IMR-90 (cell line): ENCODE results near the gene VPS26A. TPM values are rescaled to one million over a fixed set of nuclear protein-coding genes. Genes with fewer than 3 reads are reported as not detected.

Experiments used
- ATAC-seq: fragments of 200-7000 bp; cut with Tn5 transposase; 2 replicates; pipeline ENCODE4 v1.9.1; 2020; ENCODE audit warnings: low read depth, mild to moderate bottlenecking, moderate library complexity
- BruUV-seq: library from RNA; stranded (reverse); fragments of 400-500 nt; replicated peaks from 2 replicates; lab custom pipeline; 2021; lab: Mats Ljungman, UMichigan
- CTCF ChIA-PET: fragments of 300-600 bp; formaldehyde crosslinking; extraction: SDS; loops from one replicate; lab custom pipeline; 2021; ENCODE audit warnings: antibody characterized with exemption; lab: Yijun Ruan, JAX
- POLR2A ChIA-PET: fragments of 300-600 bp; sonication (Branson Sonifier 250); formaldehyde crosslinking; loops from one replicate; lab custom pipeline; 2022; ENCODE audit warnings: antibody characterized with exemption; ENCODE audit not compliant: unreplicated experiment; lab: Charles Lee
- DNase-seq: peaks from one replicate; pipeline ENCODE4 v3.0.0; 2013
- H2AFZ ChIP-seq: replicated peaks from 2 replicates; pipeline ENCODE3; 2013; ENCODE audit warnings: low read length, mild to moderate bottlenecking; ENCODE audit not compliant: poor library complexity
- H2AK5ac ChIP-seq: 2 replicates; pipeline ENCODE4 v1.6.1; 2013; ENCODE audit warnings: low read depth, low read length, inconsistent platforms
- H2AK9ac ChIP-seq: replicated peaks from 2 replicates; pipeline ENCODE3; 2013; ENCODE audit warnings: mild to moderate bottlenecking, low read depth, low read length, moderate library complexity; ENCODE audit not compliant: poor library complexity
- H2BK120ac ChIP-seq: 2 replicates; pipeline ENCODE4 v1.6.1; 2013; ENCODE audit warnings: low read depth, low read length, inconsistent platforms
- H2BK15ac ChIP-seq: 3 replicates; pipeline ENCODE4 v1.6.1; 2013; ENCODE audit warnings: low read depth, low read length, inconsistent platforms
- H2BK20ac ChIP-seq: 2 replicates; pipeline ENCODE4 v1.6.1; 2013; ENCODE audit warnings: low read depth, mild to moderate bottlenecking, inconsistent platforms, low read length, moderate library complexity
- H2BK5ac ChIP-seq: 2 replicates; pipeline ENCODE4 v1.6.1; 2013; ENCODE audit warnings: mild to moderate bottlenecking, low read depth, low read length, inconsistent platforms; ENCODE audit not compliant: poor library complexity, severe bottlenecking
- H3K14ac ChIP-seq: replicated peaks from 2 replicates; pipeline ENCODE4 v1.6.1; 2013; ENCODE audit warnings: low read depth, low read length, inconsistent platforms
- H3K18ac ChIP-seq: 2 replicates; pipeline ENCODE4 v1.6.1; 2013; ENCODE audit warnings: low read depth, low read length, control low read depth
- H3K23ac ChIP-seq: 2 replicates; pipeline ENCODE4 v1.6.1; 2013; ENCODE audit warnings: low read depth, low read length, inconsistent platforms
- H3K27ac ChIP-seq: 2 replicates; pipeline ENCODE4 v1.5.1; 2013; ENCODE audit warnings: mild to moderate bottlenecking, control low read depth, low read length; ENCODE audit not compliant: insufficient read depth
- H3K27me3 ChIP-seq: 2 replicates; pipeline ENCODE4 v1.6.1; 2013; ENCODE audit warnings: low read length; ENCODE audit not compliant: control insufficient read depth, insufficient read depth
- H3K36me3 ChIP-seq: 2 replicates; pipeline ENCODE4 v1.6.1; 2013; ENCODE audit warnings: low read length, mixed read lengths; ENCODE audit not compliant: control insufficient read depth, insufficient read depth
- H3K4ac ChIP-seq: 2 replicates; pipeline ENCODE4 v1.6.1; 2013; ENCODE audit warnings: low read depth, low read length, inconsistent platforms
- H3K4me1 ChIP-seq: 2 replicates; pipeline ENCODE4 v1.6.1; 2013; ENCODE audit warnings: low read length, mixed read lengths; ENCODE audit not compliant: control insufficient read depth, insufficient read depth
- H3K4me2 ChIP-seq: 2 replicates; pipeline ENCODE4 v1.6.1; 2013; ENCODE audit warnings: low read depth, mild to moderate bottlenecking, control low read depth, low read length, moderate library complexity
- H3K4me3 ChIP-seq: 2 replicates; pipeline ENCODE4 v1.5.1; 2013; ENCODE audit warnings: low read depth, mild to moderate bottlenecking, control low read depth, low read length, moderate library complexity; ENCODE audit not compliant: insufficient read depth
- H3K56ac ChIP-seq: 2 replicates; pipeline ENCODE4 v1.6.1; 2013; ENCODE audit warnings: low read length, inconsistent platforms; ENCODE audit not compliant: insufficient read depth; ENCODE audit errors: extremely low read depth
- H3K79me1 ChIP-seq, 2 experiments: 2 replicates each; pipeline ENCODE4 v1.6.1; 2013; ENCODE audit warnings: low read length in 2 of 2, inconsistent platforms in 1 of 2, low read depth in 1 of 2
- H3K9ac ChIP-seq: 2 replicates; pipeline ENCODE4 v1.6.1; 2013; ENCODE audit warnings: low read depth, low read length, control low read depth
- H3K9me1 ChIP-seq: 2 replicates; pipeline ENCODE4 v1.6.1; 2013; ENCODE audit warnings: low read length, inconsistent platforms; ENCODE audit not compliant: insufficient read depth
- H3K9me3 ChIP-seq: 2 replicates; pipeline ENCODE4 v1.6.1; 2013; ENCODE audit warnings: low read length; ENCODE audit not compliant: control insufficient read depth, insufficient read depth
- H4K20me1 ChIP-seq: 2 replicates; pipeline ENCODE4 v1.6.1; 2013; ENCODE audit warnings: low read length, inconsistent platforms; ENCODE audit not compliant: insufficient read depth
- H4K5ac ChIP-seq: 2 replicates; pipeline ENCODE4 v1.6.1; 2013; ENCODE audit warnings: mild to moderate bottlenecking, low read depth, low read length, control low read depth
- H4K8ac ChIP-seq, 2 experiments: 2 replicates each; pipeline ENCODE4 v1.6.1; 2013; ENCODE audit warnings: low read depth in 2 of 2, low read length in 2 of 2, control low read depth in 1 of 2, inconsistent platforms in 1 of 2
- H4K91ac ChIP-seq: 2 replicates; pipeline ENCODE4 v1.6.1; 2013; ENCODE audit warnings: low read depth, low read length, inconsistent platforms; ENCODE audit not compliant: insufficient read depth
- MXI1 ChIP-seq: IDR thresholded peaks from 2 replicates; pipeline ENCODE4 v1.6.1; 2012; ENCODE audit warnings: low read depth, mild to moderate bottlenecking, low read length, moderate library complexity, borderline replicate concordance
- RFX5 ChIP-seq: IDR thresholded peaks from 2 replicates; pipeline ENCODE4 v1.8.0; 2012; ENCODE audit warnings: low read depth, mild to moderate bottlenecking, low read length, moderate library complexity
- SMC3 ChIP-seq: fragments of 150-350 bp; IDR thresholded peaks from 2 replicates; pipeline ENCODE4 v1.6.1; 2016; ENCODE audit warnings: low read depth, mild to moderate bottlenecking, antibody characterized with exemption, low read length, moderate library complexity
- WGBS, 2 experiments: methylation state at CpG; one replicate each; pipeline versions ENCODE4 v1.1.5 to v1.1.7; 2013; ENCODE audit warnings: missing lambda C conversion rate in 2 of 2; ENCODE audit not compliant: insufficient read length in 1 of 2; ENCODE audit errors: extremely low coverage in 2 of 2; 5-methylcytosine and 5-hydroxymethylcytosine counted together
- dilution Hi-C: fragments of 300-500 bp; cut with HindIII; formaldehyde crosslinking; loops from one replicate; pipeline ENCODE4 v1.14.3; 2018; ENCODE audit warnings: low sequenced_read_pairs; ENCODE audit not compliant: unreplicated experiment
- in situ Hi-C: fragments of 300-500 bp; cut with MboI; formaldehyde crosslinking; loops from 3 replicates; pipeline ENCODE4 v1.14.3; 2019; ENCODE audit warnings: low sequenced_read_pairs, inconsistent platforms, mixed read lengths
- intact Hi-C: fragments of 100-400 bp; cut with micrococcal nuclease; formaldehyde crosslinking; loops from 2 replicates; pipeline ENCODE4 v1.10.0; 2022
- polyA plus RNA-seq, 3 experiments: library from polyadenylated mRNA; depleted of rRNA; stranded (reverse); fragments of >200 nt; gene quantifications; 2 replicates each; pipeline ENCODE4 v1.2.3, GENCODE V29; 2012; ENCODE audit warnings: low replicate concordance in 1 of 3
- total RNA-seq: library from RNA; depleted of rRNA; stranded (reverse); fragments of >200 nt; gene quantifications from 2 replicates; pipeline ENCODE4 v1.2.3, GENCODE V29; 2012

Gene VPS26A
- total and polyA plus RNA-seq, 2 of the 4 experiments (the other 2 are of a cell fraction) = 7.2 to 18.7 TPM

GRCh38 chr10:69213591-69214311, 89.8 kb downstream of the VPS26A start:
- Histone ChIP-seq H2BK120ac (no peak overlapping the region), H2AK5ac (no peak overlapping the region; the same call in 1 of the 2 replicates), H4K5ac (no peak overlapping the region), H3K79me1 (no peaks in the 10 kb centered on the region), H3K23ac (no peak overlapping the region), H4K8ac (no peak overlapping the region), H3K18ac (no peak overlapping the region), H3K4ac (no peak overlapping the region), H4K20me1 (no peaks in the 10 kb centered on the region), H3K27ac (no peak overlapping the region), H3K9me3 (no peaks in the 10 kb centered on the region), H4K91ac (no peak overlapping the region), H2AK9ac (no peak overlapping the region), H3K27me3 (no peaks in the 10 kb centered on the region), H3K4me2 (no peak overlapping the region), H3K4me3 (no peak overlapping the region), H3K9me1 (0 out of 2 replicates have a peak, but pooled peaks cover 5% of the 10 kb centered on the region), H3K4me1 (no peaks in the 10 kb centered on the region), H2BK5ac (no peak overlapping the region), H2AFZ (no peak overlapping the region), H3K36me3 (peaks cover 2% of the 10 kb centered on the region; the same call in 1 of the 2 replicates), H2BK15ac (no peak overlapping the region), H3K9ac (no peak overlapping the region), H3K56ac (no peak overlapping the region), H3K14ac (0 out of 2 replicates have a peak overlapping the region, but pooled peaks have one; percentile 2), H2BK20ac (no peak overlapping the region)
- ChIA-PET POLR2A (no interaction called here), CTCF (no interaction called here)
- no TSS peak for BruUV-seq
- in situ Hi-C loops (no loop called here), intact Hi-C loops (no loop called here), dilution Hi-C loops (no loop called here)
- DNase-seq (no peak), ATAC-seq (no peak)
- no peak for TF ChIP-seq MXI1
- no peak for TF ChIP-seq RFX5
- no peak for TF ChIP-seq SMC3
- WGBS, 2 experiments = 50% methylated on average over 1 of the region's 5 CpGs; no CpG with 5 or more reads in 1 of the 2 experiments
